ENCODE results near the gene DUSP22.
"Not testable (repeated sequence)": the region's sequence is repeated elsewhere in the genome, so short reads cannot be mapped to it uniquely, and the experiment has no call there.

DUSP22 gene

GRCh38 chr6:280775-281468, 11.4 kb upstream of the DUSP22 start:
- DNase-seq, result no peak

- no peak for DNase-seq
These were observed 10.7 kb upstream of the DUSP22 start for GRCh38 chr6:281469-282103.

- no peak for DNase-seq
These were observed 10.0 kb upstream of the DUSP22 start for GRCh38 chr6:282177-282866.

- DNase-seq, result no peak
These were observed 9.3 kb upstream of the DUSP22 start for GRCh38 chr6:282867-283416.

GRCh38 chr6:284486-284885, 7.8 kb upstream of the DUSP22 start:
- DNase-seq, result no peak

DNA sequence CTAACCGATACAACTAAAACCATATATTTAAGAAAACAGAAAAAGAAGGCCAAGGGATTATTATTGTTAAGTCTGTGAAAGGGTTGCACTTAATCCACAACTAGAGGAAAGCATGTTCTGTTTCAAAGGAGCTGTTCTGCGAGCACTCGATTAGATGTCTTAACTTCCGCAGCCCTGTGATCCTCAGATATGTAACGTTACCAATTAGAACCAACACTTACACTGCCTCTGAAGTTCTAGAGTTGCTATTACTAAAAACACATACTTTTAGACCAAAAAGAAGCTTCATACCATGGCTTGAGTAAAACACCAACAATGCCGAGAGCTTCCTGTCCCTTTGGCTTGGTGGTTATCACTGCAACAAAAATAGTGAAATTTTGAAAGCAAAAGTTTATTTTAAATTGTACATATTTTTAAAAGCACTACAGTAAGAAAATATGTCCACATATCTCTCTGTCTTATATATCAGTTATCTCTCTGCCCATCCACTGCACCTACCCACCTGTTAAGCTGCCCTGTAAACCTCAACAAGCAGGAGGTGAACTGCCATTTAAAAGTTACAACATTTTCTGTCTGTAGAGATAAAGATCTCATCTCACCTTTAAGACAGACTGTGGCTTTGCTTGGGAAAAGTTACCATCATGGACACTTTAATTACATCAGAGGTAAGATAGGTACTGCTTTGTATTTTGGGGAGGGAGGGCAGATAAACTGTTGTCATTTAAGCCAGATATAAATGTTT, 7.1 kb upstream of the DUSP22 start:
- no peak for DNase-seq

DNA sequence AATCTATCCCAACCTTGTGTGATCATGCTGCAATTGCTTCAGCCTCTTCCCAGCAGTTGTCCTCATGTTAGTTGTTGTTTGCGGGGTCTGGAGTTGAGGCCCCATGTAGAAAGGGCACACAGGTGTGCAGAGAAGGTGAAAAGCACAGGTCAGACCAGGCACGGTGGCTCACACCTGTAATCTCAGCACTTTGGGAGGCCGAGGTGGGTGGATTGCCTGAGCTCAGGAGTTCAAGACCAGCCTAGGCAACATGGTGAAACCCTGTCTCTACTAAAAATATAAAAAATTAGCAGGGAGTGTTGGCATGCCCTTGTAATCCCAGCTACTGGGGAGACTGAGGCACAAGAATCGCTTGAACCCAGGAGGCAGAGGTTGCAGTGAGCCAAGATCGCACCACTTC, 6.4 kb upstream of the DUSP22 start:
- not testable (repeated sequence) for DNase-seq

- no peak for DNase-seq
These were observed 5.4 kb upstream of the DUSP22 start for GRCh38 chr6:286681-287488.

GRCh38 chr6:287489-287860, 4.8 kb upstream of the DUSP22 start:
- DNase-seq, result no peak

- DNase-seq, result no peak
These were observed 3.4 kb upstream of the DUSP22 start for GRCh38 chr6:288866-289265.

DNA sequence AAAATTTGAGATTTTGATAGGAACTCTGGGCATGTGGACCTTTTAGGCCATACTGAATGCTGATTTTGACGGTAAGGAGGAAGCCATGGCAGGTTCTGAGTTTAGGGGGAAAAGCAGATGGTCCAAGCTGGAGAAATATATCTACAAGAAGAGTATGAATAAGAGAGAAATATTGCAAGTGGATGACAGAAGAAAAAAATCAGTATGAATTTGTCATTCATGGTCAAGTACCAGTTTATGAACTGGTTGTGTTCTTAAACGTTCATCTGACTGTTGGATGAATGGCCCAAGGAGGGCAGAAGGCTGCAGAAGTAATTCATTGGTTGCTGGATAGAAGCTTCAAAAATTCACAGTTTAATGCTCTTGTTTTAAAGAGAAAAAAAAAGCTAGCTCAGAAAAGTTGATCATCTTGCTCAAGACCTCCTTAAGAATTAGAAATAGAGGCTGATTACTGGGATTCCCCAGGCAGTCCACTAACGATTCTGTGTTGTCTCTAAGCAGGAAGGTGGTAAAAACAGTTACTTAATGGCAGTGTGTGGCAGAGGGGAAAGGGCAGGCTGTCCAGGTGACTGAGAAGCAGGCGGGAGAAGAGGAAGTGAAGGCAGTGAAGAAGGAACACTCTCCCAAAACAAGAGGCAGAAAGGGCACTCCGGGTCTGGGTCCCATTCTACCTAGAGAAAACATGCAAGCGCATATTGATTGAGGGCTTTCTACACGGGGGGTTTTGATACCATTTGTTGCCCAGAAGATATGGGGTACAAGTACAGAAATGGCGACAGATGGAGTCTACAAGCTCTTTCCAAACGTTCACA, 2.0 kb upstream of the DUSP22 start:
- no peak for DNase-seq

DNA sequence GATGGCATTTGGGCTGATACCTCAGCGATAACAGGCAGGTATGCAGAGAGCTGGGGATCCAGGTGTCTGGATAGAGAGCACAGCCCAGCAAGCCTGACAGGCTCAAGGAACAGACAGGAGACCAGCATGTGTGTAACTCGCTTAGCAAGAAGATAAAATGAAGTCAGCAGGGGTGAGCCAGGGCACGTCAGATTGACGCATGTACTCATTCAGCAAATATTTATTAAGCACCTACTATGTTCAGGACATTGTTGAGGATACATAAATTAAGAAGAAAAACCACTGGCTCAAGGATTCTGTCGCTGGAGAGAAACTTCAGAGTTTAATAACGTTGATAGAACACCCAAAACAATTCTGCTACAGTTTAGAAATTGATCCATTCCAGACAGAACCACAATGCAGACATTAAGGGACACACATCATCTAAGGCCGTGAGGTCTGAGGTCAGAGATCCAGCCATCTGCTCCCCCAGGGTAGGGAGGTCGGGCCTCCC, 1.0 kb upstream of the DUSP22 start:
- DNase-seq, result no peak

DNA sequence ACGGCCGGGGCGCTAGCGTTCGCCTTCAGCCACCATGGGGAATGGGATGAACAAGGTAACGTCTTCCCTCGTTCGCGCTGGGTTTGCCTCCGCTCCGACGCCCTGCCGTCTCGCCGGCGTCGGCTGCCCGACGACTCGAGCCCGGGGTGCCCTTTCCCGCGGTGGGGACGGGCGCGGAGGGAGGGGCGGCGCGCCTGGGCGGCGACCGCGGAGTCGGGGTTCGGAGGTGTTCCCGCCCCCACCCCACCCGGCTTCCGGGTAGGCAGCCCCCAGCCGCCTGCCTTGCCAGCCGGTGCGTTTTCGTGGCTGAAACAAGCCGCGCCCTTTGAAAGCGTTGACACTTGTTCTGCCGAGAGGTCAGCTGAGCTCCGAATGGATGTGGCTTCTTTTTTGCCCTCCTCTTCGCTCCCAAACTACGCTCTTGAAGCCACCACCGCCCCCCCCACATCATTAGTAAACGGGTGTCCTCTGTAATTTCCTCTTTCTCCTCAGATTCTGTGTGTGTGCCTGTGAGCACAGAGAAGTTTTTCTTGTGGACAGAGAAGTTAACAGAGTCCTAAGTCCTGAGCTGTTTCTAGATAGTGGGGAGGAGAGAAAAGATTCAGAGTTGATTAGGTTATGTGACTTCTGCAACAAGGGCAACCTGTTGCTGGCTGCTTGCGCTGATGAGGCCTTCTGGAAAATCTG, 362 bp downstream of the DUSP22 start:
- no peak for DNase-seq

GRCh38 chr6:293193-294174, 1.2 kb downstream of the DUSP22 start:
- DNase-seq, result no peak

DNA sequence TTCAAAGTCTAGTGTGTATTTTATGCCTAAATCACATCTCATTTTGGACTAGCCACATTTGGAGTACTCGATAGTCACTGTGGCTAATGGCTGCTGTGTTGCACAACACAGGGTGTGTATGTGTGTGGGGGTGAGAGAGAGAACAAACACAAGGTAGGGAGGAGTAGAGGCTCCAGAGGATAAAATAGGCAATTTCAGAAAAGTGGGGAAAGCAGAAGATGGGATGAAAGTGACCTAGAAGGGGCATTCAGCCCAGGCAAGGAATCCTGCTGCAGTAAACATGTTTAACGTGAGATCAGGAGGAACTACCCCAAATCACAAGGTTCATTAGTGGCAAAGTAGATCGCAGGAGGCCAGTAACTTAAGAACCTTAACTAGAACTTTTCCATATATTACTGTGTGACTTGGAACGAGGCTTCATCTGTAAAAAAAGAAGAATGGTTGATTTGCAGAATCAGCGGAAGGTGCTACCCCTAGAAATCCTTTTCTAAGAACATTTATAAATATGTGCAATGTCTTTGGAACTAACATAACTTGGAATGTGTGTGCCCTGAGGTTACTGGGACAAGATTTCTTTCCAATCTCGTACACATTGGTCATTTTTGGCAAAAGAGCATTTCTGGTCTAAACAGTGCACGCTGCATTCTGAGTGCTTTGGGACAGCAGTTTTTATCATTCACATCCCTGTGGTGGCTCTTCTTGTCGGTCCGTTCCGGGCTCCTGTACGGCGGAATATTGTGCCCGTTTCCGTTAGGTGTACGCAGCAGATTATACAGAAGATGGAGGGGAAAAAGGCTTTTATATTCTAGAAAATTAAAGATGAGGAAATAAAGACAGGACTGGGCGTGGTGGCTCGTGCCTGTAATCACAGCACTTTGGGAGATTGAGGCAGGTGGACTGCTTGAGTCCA, 2.6 kb downstream of the DUSP22 start:
- no peak for DNase-seq

DNA sequence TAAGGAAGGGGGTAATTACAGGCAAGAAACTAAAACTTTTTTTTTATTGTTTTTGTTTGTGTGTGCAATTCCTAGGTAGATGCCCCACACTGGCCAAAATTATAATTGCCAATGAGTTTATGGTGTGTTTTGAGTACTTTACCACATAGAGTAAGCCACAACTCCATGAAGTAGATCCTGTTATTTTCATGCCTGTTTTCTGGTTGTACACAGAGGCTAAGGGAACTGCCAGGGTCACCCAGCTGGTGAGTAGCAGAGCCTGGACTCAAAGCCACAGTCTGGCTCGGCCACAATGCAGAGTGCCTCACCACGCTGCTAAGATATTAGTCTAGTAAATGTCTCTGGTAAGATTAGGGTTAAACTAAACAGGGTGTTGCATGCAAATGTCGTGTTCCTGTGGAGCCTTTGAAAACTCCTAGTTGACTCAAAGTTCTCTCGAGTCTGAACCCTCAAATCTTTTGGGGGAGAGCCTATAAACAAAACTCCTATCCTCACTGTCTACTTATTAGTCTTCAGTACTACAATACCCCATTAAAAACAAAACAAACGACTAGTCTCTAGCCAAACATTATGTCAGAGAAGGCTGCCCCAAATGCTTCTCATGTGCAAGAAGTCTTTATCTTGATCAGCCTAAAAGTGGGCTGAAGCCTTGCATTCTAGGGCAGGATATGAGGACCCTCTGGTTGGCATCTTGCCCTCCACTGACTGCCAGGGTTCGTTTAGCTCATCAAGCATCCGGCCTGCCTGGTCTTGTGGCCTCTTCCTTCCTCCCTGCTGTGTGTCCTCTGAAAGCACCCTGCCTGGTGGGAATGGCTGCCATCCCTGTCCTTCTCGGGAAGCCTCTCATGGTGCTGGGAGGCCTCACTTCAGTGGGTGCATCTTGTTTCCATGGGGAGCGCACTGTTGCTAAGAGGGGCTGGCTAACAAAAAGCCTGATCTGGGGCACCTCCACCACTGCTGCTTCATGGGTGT, 4.2 kb downstream of the DUSP22 start:
- no peak for DNase-seq
